HepG2 (cell line): Measurements from ENCODE around the gene HTR7. TPM values are rescaled to one million over a fixed set of nuclear protein-coding genes. Genes with fewer than 3 reads are reported as not detected.

Experiments
- ATAC-seq: fragments of 200-7000 bp; cut with Tn5 transposase; 3 replicates; pipeline ENCODE4 v1.9.1; 2020; ENCODE audit warnings: mild to moderate bottlenecking, moderate library complexity
- BruUV-seq: library from RNA; stranded (reverse); fragments of 400-500 nt; replicated peaks from 2 replicates; lab custom pipeline; 2021; lab: Mats Ljungman, UMichigan
- CTCF ChIA-PET: fragments of 300-600 bp; formaldehyde crosslinking; extraction: SDS; loops from one replicate; lab custom pipeline; 2021; ENCODE audit warnings: low total read pairs, inconsistent platforms, low intra/inter-chr PET ratio; lab: Yijun Ruan, JAX
- POLR2A ChIA-PET: fragments of 350-600 bp; sonication (Branson Sonifier 250); formaldehyde crosslinking; loops from one replicate; lab custom pipeline; 2020; ENCODE audit warnings: antibody characterized with exemption, inconsistent platforms; lab: Yijun Ruan, JAX
- DNase-seq: peaks from one replicate; pipeline ENCODE4 v3.0.0-alpha.2; 2015; ENCODE audit warnings: low spot score
- FAIRE-seq: peaks from 3 replicates; lab custom pipeline; 2011; peaks lifted over from hg19 to GRCh38; lab: Jason Lieb, UNC
- H2AFZ ChIP-seq: one replicate; pipeline ENCODE4 v1.6.1; 2011; ENCODE audit warnings: low read length, inconsistent platforms
- H3K27ac ChIP-seq: fragments of 300-600 bp; 3 replicates; pipeline ENCODE4 v1.8.0; 2011; ENCODE audit warnings: mixed run types, mild to moderate bottlenecking, mixed read lengths, low read length, inconsistent platforms; ENCODE audit not compliant: insufficient read depth; ENCODE audit errors: extremely low read length
- H3K27me3 ChIP-seq, 2 experiments: fragments of 200-600 bp in 1 of 2; 2 replicates in 1 of 2; 3 replicates in 1 of 2; pipeline versions ENCODE4 v1.6.0 to v1.8.0; 2011; ENCODE audit warnings: low read length in 2 of 2, mild to moderate bottlenecking in 2 of 2, moderate library complexity in 2 of 2, inconsistent platforms in 1 of 2; ENCODE audit not compliant: insufficient read depth in 2 of 2, control insufficient read depth in 1 of 2
- H3K36me3 ChIP-seq, 2 experiments: fragments of 200-600 bp in 1 of 2; replicated peaks in 1 of 2; 2 replicates in 1 of 2; 3 replicates in 1 of 2; pipeline versions ENCODE4 v1.5.1 to v1.8.0; 2011; ENCODE audit warnings: low read length in 2 of 2, inconsistent platforms in 1 of 2; ENCODE audit not compliant: insufficient read depth in 2 of 2, control insufficient read depth in 1 of 2
- H3K4me1 ChIP-seq: 2 replicates; pipeline ENCODE4 v1.5.1; 2012; ENCODE audit warnings: low read length, inconsistent platforms; ENCODE audit not compliant: insufficient read depth
- H3K4me2 ChIP-seq: 2 replicates; pipeline ENCODE4 v1.6.0; 2011; ENCODE audit warnings: low read depth, low read length, inconsistent platforms
- H3K4me3 ChIP-seq, 3 experiments: fragments of 200-600 bp in 1 of 3; sonication (generic), shearing (Covaris generic) in 1 of 3; replicated peaks in 1 of 3; 2 replicates each; pipeline ENCODE4 v1.5.1; 2011 to 2016; ENCODE audit warnings: low read length in 3 of 3, inconsistent platforms in 2 of 3, low read depth in 2 of 3, mild to moderate bottlenecking in 2 of 3, control low read depth in 1 of 3, mixed read lengths in 1 of 3; ENCODE audit not compliant: insufficient read depth in 1 of 3
- H3K79me2 ChIP-seq: one replicate; pipeline ENCODE4 v1.6.1; 2011; ENCODE audit warnings: low read length, inconsistent platforms; ENCODE audit not compliant: insufficient read depth
- H3K9ac ChIP-seq: 2 replicates; pipeline ENCODE4 v1.6.0; 2011; ENCODE audit warnings: mild to moderate bottlenecking, low read depth, low read length, inconsistent platforms; ENCODE audit not compliant: insufficient read depth
- H3K9me3 ChIP-seq: 2 replicates; pipeline ENCODE4 v1.5.1; 2012; ENCODE audit warnings: mild to moderate bottlenecking, low read length
- H4K20me1 ChIP-seq: 2 replicates; pipeline ENCODE4 v1.6.0; 2011; ENCODE audit warnings: inconsistent platforms, mild to moderate bottlenecking, low read length, moderate library complexity; ENCODE audit not compliant: insufficient read depth
- EP300 ChIP-seq, 3 experiments: sonication (generic) in 1 of 3; formaldehyde crosslinking in 1 of 3; IDR thresholded peaks; 2 replicates each; pipeline versions ENCODE4 v1.5.1 to v1.6.1; 2011 to 2020; ENCODE audit warnings: low read depth in 2 of 3, low read length in 2 of 3, borderline replicate concordance in 1 of 3, improper control_type of control experiment in 1 of 3, mild to moderate bottlenecking in 1 of 3, missing genetic modification reagents in 1 of 3, moderate library complexity in 1 of 3
- FOXJ3 ChIP-seq: sonication (generic); formaldehyde crosslinking; IDR thresholded peaks from 2 replicates; pipeline ENCODE4 v1.4.0; 2020; ENCODE audit warnings: missing genetic modification reagents, mild to moderate bottlenecking, borderline replicate concordance
- FOXK2 ChIP-seq: fragments of 450-650 bp; IDR thresholded peaks from 2 replicates; pipeline ENCODE4 v1.6.1; 2016
- MAFK ChIP-seq, 2 experiments: IDR thresholded peaks in 1 of 2; conservative IDR thresholded peaks in 1 of 2; 2 replicates each; pipeline ENCODE4 v1.6.1; 2011; ENCODE audit warnings: improper control_type of control experiment in 2 of 2, low read length in 2 of 2
- SNAI1 ChIP-seq: sonication (generic); formaldehyde crosslinking; IDR thresholded peaks from 2 replicates; pipeline ENCODE4 v1.5.0; 2020; ENCODE audit warnings: mild to moderate bottlenecking, missing genetic modification reagents, borderline replicate concordance
- ZNF614 ChIP-seq: IDR thresholded peaks from 2 replicates; pipeline ENCODE4 v1.6.1; 2018; ENCODE audit warnings: missing biosample characterization, missing genetic modification reagents, inconsistent platforms, borderline replicate concordance
- ZNF746 ChIP-seq: sonication (generic); formaldehyde crosslinking; IDR thresholded peaks from 2 replicates; pipeline ENCODE4 v1.8.0; 2022; ENCODE audit warnings: mild to moderate bottlenecking, missing genetic modification reagents
- ZNF788 ChIP-seq: sonication (generic); formaldehyde crosslinking; IDR thresholded peaks from 2 replicates; pipeline ENCODE4 v1.5.0; 2020; ENCODE audit warnings: mild to moderate bottlenecking, missing genetic modification reagents, borderline replicate concordance
- WGBS: methylation state at CpG from one replicate; pipeline ENCODE4 v1.1.6; 2017; ENCODE audit warnings: low lambda C conversion rate; 5-methylcytosine and 5-hydroxymethylcytosine counted together
- in situ Hi-C: cut with HindIII; loops from 2 replicates; pipeline ENCODE4 v1.10.0; 2017; ENCODE audit warnings: low pct_unique_long_range_greater_than_20kb; ENCODE audit not compliant: extremely low pct_ligation_motif_present
- intact Hi-C: fragments of 100-400 bp; cut with micrococcal nuclease; formaldehyde crosslinking; loops from one replicate; pipeline ENCODE4 v1.10.0; 2022; ENCODE audit not compliant: unreplicated experiment
- polyA plus RNA-seq, 8 experiments: library from polyadenylated mRNA; depleted of rRNA in 3 of 8; stranded (reverse) in 7 of 8; unstranded in 1 of 8; fragments of >200 nt; fragmentation: Illumina TruSeq in 4 of 8; extraction: Trizol in 4 of 8; gene quantifications; 2 replicates each; pipeline versions ENCODE4 v1.2.1 to v1.2.3, GENCODE V29; 2011 to 2016; ENCODE audit warnings: low read depth in 4 of 8, missing spikeins in 1 of 8, mixed read lengths in 1 of 8; ENCODE audit not compliant: insufficient read depth in 1 of 8
- total RNA-seq, 5 experiments: library from RNA; depleted of rRNA; stranded (reverse); fragments of >200 nt; fragmentation: Illumina TruSeq; extraction: Trizol; gene quantifications; 2 replicates each; pipeline ENCODE4 v1.2.3, GENCODE V29; 2016; ENCODE audit warnings: low read depth in 1 of 5
- TF ChIP-seq, protein P1 (sequence below): sonication (generic); formaldehyde crosslinking; IDR thresholded peaks from 2 replicates; pipeline ENCODE4 v1.5.0; 2020; ENCODE audit warnings: missing genetic modification reagents
- TF ChIP-seq, protein P2 (sequence below): sonication (generic); formaldehyde crosslinking; IDR thresholded peaks from 2 replicates; pipeline ENCODE4 v1.5.0; 2020; ENCODE audit warnings: missing genetic modification reagents, mild to moderate bottlenecking, borderline replicate concordance

HTR7 gene
- total and polyA plus RNA-seq, 2 of the 13 experiments (the other 11 are each of a cell fraction or from before 2014, with no cell fraction given) = 0.04 TPM; not detected in 1

GRCh38 chr10:90837486-90837885 lies 20.4 kb downstream of the HTR7 start:
- no peak for ATAC-seq
- no TSS peak for BruUV-seq
- in situ Hi-C loops (no loop called here), intact Hi-C loops (no loop called here)
- Histone ChIP-seq H3K9me3 (no peaks in the 10 kb centered on the region), H4K20me1 (no peaks in the 10 kb centered on the region), H3K36me3 (no peaks in the 10 kb centered on the region), H3K4me3 (no peak overlapping the region), H3K27me3 (peaks cover 0 to 2% of the 10 kb centered on the region in 2 experiments; a peak in 1 of 5 replicates), H3K27ac (no peak overlapping the region), H3K79me2 (no peaks in the 10 kb centered on the region), H3K4me2 (no peak overlapping the region), H2AFZ (no peak overlapping the region), H3K4me1 (no peaks in the 10 kb centered on the region), H3K9ac (no peak overlapping the region)
- no peak for DNase-seq
- 0% methylated on average over 1 of the region's 1 CpG for WGBS
- TF ChIP-seq ZNF614 (CRISPR knock-in tag) (no peak), EP300 (IDR thresholded peaks at IDR 0.05; ENCODE audit: low read depth in 2 of 2, low read length in 2 of 2) (no peak), EP300 (CRISPR knock-in tag; IDR thresholded peaks at IDR 0.05; ENCODE audit: borderline replicate concordance) (no peak), FOXJ3 (no peak), FOXK2 (no peak), SNAI1 (no peak), ZNF746 (CRISPR knock-in tag) (no peak), ZNF788 (no peak), MAFK (conservative IDR thresholded peaks at IDR 0.05 in 1 of 2, IDR thresholded peaks at IDR 0.05 in 1 of 2; ENCODE audit: low read length in 2 of 2) (no peak)
- TF ChIP-seq, protein P1, sequence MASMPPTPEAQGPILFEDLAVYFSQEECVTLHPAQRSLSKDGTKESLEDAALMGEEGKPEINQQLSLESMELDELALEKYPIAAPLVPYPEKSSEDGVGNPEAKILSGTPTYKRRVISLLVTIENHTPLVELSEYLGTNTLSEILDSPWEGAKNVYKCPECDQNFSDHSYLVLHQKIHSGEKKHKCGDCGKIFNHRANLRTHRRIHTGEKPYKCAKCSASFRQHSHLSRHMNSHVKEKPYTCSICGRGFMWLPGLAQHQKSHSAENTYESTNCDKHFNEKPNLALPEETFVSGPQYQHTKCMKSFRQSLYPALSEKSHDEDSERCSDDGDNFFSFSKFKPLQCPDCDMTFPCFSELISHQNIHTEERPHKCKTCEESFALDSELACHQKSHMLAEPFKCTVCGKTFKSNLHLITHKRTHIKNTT (CRISPR knock-in tag) = no peak
- TF ChIP-seq, protein P2, sequence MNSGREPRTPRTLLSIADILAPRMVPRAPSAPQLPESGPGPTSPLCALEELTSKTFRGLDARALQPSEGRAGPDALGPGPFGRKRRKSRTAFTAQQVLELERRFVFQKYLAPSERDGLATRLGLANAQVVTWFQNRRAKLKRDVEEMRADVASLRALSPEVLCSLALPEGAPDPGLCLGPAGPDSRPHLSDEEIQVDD (CRISPR knock-in tag) = no peak
- ChIA-PET CTCF (no interaction called here), POLR2A (no interaction called here)
- no peak for FAIRE-seq
